ENCODE data around the gene FN3KRP.

- TF ChIP-seq POLR2AphosphoS5 (IDR thresholded peaks at IDR 0.05; ENCODE audit: low read depth, low read length) (no peak), POLR2A (IDR thresholded peaks at IDR 0.05; ENCODE audit: low read depth, low read length) (no peak)
Observed at GRCh38 chr17:82732118-82732743, 15.7 kb downstream of the FN3KRP start.

Measured in GM12892 (cell line).